ENCODE measurements around the gene PAIP2.

Gene PAIP2

DNA sequence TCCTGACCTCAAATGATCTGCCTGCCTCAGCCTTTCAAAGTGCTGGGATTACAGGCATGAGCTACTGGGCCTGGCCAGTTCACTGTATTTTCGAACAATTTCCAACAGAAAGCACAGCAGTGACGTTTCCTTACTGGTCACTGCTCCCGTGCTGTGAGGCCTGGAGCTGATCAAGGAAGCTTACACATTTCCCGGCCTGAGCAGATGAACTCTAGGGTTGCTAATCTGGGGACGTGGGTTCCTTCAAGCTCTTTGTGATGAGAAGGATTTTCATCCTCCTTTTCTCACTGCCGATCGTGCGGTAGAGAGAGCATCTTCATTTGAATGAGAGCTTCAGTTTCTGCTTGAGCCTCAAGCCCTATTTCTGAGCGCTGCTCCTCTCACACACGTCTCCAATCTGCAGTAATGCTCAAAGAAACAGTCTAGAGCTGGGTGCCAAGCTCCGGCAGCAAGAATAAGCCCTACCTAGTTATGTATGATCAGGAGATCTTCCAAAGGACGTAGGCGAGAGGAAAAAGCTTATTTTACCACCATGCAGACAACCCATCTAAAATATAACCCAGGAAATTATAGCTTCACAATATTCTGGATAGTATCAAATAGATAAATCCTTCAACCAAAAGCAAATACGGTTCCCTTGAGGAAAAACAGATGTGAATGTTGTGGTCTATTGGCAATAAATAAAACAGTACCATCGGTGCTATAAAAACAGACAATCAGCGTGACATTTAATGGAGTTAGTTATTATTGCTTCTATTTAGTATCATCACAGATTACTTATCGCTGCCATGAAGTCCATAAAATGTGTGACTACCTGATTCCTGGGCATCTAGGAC, 69.6 kb downstream of the PAIP2 start:
- DNase-seq (ENCODE audit: low read depth): no peak

GRCh38 chr5:139413153-139413552, 71.5 kb downstream of the PAIP2 start:
- no peak for DNase-seq (ENCODE audit: low read depth)

DNA sequence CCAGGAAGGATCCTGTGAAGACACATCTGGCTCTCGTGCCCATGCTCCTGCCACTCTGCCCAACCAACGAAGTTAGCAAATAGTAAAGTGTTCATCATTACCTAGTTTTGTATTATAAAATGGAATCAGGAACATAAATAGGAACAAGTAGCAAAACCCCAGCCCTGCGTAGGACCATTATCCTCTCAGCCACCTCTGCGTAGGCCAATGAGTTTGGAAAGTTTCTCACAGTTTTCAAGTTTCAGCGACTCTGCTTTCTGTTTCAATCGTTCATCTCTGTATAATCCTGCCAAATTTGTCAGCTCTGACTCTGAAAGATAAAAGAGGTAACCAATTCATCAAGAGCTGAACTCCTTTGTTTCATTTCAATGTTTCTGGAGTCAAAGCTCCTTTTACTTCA, 72.3 kb downstream of the PAIP2 start:
- no peak for DNase-seq (ENCODE audit: low read depth)

DNA sequence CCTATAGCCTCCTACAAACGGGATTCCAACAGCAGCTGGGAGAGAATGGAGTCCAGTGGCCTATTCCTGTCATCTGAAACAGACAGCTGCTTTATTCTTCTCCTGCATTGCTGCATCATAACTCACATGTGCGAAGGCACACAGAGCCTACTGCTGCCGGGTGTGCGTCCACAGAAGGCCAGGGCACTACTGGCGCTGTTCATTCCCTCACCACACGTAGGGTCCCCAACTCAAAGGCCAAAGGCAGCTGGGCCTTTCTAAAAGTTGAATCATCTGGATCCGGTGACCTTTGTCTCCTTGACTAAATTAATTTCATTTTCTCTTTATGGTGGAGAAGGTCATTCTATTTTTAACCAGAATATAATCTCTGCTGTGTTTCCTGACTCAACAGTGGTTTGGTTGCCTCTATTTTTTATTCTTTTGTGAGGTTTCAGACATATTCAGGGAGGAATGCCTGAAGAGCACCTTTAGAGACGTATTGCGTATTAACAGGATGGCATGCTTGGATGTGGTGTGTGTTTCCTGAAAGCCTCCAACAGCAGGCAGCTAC, 73.0 kb downstream of the PAIP2 start:
- no peak for DNase-seq (ENCODE audit: low read depth)

- no peak for DNase-seq (ENCODE audit: low read depth)
Measured at GRCh38 chr5:139415221-139415861, 73.7 kb downstream of the PAIP2 start.

DNA sequence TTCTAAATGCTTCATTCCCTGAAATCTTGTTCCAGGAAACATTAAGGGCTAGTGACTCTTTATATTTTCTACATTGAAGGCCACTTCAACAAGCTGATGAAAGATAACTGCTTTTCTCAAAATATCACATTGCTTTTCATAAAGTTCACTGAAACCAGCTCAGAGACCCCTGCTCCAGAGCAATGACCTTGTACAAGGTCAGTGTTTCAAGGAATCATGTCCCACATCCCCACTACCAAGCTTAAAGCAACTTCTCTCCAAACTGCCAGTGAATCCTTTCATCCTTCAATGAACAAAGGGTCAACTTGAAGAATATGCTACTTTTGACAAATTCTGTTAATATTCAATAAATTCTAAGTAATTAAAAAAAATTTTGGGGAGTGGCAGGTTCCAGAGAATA, 74.2 kb downstream of the PAIP2 start:
- no peak for DNase-seq (ENCODE audit: low read depth)

DNA sequence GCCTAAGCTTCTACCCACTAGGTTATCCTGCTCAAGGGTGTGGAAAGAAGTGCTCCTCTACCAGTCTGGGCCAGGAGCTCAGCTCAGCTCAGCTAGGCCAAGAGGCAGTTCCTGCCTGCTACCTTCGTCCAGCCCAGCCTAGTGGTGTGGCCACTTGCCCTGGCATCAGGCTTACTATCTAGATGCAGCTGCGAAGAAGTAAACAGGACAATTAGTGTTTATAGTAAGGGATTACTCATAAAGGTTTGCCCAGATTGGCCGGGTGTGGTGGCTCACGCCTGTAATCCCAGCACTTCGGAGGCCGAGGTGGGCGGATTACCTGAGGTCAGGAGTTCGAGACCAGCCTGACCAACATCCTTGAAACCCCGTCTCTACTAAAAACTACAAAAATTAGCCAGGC, 75.0 kb downstream of the PAIP2 start:
- DNase-seq (ENCODE audit: low read depth): no peak

GRCh38 chr5:139417214-139417613, 75.6 kb downstream of the PAIP2 start:
- no peak for DNase-seq (ENCODE audit: low read depth)

DNA sequence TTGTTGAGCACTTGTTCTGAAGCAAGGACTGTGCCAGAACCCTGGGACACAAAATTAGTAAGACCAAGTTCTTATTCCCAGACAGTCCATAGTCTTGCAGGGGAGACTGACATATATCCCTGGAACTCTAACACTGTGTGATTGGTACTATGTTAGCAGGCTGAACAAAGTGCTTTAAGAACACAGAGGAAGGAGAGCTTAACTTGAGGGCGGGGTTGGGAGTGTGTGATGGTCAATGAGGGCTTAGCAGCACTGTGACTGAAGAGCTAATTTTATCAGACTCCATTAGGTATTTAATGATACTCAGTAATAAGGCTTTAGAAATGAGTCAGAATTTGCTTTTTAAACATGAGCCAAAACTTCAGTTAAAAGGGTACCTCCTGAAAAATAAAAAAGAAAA, 77.1 kb downstream of the PAIP2 start:
- no peak for DNase-seq (ENCODE audit: low read depth)
